Muscle of arm (tissue), 12 donors: Measurements from ENCODE around the gene KCNMA1. TPM values are rescaled to one million over a fixed set of nuclear protein-coding genes. Genes with fewer than 3 reads are reported as not detected.

Experiments
- DNase-seq: peaks from one replicate; pipeline ENCODE4 v3.0.0-alpha.2; 2013
- polyA plus RNA-seq, 12 donors: library from polyadenylated mRNA; unstranded; fragments of 120-200 nt; gene quantifications; one replicate each; pipeline ENCODE4 v1.2.1, GENCODE V29; 2013; ENCODE audit not compliant: insufficient read length in 12 of 12

KCNMA1 gene
- polyA plus RNA-seq, 12 donors, result 12.3 to 20.1 (median 16.4) TPM; not detected in 1

DNA sequence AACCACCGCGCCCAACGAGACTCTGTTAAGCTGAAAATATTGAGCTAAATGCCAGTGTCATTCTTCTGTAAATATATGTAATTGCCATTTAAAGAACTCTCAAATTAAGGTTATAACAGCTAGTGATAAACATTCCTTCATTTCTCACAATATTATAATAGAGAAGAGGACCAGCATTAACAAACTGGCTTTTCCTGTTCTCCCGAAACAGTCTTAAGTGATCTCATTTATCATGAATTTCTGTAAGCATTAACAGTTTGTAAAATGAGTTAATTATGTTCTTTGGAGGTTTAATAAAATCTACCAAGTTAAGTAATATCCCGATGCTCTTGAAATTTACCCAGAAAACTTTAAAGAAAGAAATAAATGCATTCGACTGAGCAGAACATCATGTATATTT, 352.8 kb downstream of the KCNMA1 start:
- DNase-seq, result no peak

DNA sequence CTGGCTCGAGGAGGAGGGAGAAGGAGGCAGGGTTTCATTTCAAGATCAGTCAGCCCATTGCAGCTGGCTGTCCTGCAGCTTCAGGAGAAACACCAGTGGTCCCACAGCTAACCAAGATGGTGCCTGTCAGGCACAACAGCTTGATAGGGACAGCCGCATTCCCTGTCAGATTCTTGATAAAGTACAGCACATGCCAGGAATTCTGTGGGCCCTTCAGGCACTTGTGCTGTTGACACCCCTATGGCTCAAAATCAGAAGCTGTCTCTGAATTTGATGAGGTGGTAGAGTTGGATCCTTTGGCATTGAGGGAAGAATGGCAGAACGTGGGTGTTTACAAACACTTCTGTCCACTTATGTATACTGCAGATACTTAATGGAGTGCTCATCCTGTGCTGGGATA, 354.3 kb downstream of the KCNMA1 start:
- no peak for DNase-seq

DNA sequence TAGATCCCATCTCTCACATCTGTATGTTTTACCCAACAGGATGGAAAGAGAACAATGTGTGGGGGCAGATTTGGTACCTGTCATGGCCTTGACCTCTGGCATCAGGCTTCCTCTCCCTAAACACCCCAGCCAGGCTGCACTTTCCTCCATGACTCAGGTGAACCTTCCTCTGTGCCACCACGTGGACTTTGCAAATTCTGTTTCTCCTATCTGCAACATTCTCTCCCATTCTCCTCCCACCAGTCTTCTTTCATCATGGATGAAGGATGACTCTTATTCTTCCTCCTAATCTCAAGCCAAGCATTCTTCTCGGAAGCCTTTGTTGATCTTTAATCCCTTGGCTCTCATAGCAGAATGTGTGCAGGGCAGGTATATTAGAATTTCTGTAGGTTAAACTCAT, 355.4 kb downstream of the KCNMA1 start:
- no peak for DNase-seq

DNA sequence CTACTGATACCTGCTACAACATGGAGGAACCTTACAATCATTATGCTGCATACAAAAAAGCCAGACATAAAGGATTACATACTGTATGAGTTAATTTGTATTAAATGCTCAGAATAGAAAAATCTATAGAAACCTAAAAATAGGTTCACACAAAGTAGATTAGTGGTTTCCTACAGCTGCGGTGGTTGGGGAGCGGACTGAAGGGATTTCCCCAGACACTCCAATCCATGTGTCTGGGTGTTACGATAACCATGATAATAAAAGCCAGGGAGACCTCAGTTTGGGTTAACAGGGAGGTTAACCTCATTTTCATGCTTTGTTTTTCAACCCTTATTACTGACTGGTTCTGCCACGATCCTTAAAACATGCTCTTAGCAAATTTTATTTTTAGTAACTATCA, 355.9 kb downstream of the KCNMA1 start:
- DNase-seq, result no peak

DNA sequence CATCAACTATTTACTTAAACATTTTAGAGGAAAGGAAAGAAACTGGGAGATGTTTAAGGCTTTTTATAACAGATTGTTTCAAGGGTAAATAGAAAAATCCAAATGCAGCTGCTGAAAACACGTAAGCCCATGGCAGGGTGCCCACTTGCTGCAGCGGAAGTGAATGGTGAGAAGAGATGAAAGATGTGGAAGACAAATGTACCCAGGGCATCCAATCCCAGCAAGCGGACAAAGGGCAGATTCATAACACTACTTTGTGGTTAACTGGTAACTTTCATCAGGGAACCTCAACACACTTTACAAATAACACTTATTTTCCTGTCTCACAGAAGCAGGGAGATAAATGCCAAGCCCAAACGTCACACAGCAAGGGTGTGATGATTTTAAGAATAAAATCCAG, 358.4 kb downstream of the KCNMA1 start:
- DNase-seq, result no peak

DNA sequence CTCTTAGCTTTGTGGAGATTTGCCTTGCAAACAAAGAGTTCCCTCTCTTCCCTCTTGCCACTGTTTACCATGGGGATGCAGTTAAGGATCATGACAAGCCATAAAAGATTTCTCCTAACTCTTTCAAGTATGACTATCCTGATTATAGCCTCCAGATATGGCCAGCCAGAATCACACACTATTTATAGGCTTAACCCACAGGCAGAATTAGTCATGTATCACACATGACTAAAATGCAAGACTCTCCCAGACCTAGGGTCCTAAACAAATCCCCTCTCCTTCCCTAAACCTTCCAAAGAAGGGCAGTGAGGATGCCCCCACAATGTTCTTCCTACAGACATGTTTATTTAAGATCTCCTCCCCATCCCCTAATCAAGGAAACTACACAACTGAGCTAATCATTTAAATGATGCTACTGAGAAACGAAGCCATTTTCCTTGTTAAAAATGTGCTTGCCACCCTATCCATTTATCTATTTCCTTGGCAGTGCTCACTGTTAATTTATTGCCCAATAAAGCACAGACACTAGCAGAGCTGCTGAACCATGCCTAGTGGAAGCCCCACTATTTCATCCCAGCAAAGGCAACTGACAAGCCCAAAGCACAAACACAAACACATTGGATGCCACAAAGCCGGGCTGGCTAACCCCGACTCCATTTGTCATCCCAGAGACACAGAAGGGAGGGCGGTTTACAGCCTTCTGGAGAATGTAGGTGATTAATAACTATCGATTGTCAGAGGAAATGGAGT, 363.4 kb downstream of the KCNMA1 start:
- no peak for DNase-seq

DNA sequence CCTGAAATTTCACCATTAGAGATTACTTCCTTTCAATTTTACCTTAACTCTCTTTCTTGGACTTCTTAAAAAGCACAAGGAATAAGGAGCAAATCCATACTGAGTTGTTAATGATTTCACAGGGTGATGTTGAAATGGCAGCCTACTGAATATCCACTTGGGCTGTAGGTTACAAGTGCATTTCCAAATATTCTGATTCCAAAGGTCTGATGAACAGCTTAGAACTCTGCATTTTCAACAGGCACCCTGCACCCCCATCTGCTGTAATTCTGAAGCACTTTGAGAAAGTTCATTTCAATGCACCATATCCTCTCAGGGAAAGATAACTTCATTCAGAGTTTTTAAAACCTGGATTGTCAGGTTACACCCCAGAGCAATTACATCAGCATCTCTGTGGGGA, 368.4 kb downstream of the KCNMA1 start:
- no peak for DNase-seq

DNA sequence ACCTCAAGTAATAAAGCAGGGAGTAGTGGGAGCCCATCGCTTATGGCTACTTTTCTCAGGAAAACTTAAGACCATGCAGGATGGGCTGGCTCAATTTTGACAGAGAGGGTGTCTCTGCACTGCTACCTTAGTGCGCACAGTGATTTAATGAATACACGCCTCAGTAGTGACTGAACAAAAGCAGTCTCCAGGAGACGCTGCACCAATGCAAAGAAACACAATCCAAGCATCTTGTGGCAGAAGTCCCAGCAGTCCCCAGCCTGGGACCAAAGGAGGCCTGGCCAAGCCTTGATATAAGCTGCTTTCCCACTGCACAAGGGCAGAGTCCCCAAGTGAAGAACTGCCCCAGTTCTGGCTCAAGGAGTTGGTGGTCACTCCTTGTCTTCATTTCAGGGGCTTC, 368.9 kb downstream of the KCNMA1 start:
- DNase-seq, result no peak

DNA sequence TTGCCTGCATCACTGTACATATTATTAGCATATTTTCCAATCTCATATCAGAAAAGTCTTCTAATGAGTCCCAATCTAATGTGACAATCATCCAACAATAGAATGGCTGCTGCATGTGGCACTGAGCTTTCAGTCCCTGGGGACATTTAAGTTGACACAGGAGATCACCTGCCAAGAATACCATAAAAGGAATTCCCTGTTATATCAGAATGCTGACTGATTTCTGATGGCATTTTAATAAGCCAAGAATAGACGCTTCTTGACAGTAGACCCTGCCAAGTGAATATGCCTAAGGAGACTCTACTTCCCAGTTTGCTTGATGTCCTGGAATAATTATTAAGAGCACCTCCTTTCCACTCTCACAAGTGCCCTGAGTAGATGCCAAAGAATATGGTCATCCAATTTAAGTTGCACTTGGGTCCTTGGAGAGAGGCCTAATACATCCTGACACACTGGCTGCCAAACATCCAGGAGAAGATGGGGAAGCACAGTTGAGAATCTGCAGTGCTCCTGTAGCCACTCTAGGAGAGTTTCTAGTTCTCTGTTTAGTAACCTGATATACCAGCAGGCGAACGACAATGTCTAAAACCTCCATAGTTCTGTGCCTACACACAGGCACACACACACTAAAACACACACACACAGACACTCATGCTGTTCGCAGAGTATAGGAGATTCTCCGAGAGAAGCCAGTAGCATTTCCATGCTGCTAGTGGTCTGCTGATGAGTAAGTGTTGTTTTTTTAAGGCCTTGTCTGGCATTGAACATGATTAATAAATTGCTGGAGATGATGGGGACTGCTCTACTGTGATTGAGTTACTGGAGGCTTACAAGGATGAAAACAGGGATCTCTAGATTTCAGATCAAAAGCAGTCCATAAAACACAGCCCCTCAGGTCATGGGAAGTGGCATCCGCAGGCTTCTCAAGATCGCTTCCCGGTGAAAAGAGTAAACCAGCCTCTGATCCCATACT, 369.6 kb downstream of the KCNMA1 start:
- DNase-seq, result no peak

DNA sequence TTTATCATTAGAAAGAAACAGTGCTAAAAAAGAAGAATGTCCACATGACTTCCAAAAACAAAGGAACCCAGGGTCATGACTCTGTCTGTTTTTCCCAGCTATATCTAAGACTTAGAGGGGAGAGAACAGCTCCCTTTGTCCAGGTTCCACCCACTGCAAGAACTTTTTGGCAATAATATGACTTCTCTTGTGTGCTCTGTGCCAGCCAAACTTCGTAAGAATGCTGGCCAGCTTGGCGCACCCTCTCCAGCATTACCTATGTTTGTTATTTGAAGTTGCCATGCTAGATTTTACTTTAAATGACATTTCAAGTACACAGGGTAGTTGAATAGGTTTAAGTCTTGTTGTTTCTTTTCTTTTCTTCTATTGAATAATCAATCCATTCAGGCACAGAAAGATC, 371.4 kb downstream of the KCNMA1 start:
- no peak for DNase-seq

DNA sequence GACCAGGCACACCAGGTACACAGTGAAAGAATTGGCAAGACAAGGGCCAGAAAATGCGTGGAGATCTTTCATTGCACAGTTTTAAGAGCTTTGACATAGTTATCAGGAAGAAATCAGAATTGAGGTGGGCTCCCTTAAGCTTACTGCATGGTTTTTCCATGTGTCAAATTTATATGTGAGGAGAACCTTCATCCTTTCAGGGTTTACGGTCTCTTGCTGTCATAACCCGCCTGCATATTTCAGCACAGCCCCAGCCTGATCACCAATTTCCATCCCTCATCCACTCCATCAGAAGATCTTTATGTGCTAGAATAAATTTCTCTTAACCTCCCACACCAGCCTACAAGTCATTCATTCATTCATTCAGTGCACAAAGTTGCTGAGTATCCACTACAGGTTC, 373.1 kb downstream of the KCNMA1 start:
- DNase-seq, result no peak

DNA sequence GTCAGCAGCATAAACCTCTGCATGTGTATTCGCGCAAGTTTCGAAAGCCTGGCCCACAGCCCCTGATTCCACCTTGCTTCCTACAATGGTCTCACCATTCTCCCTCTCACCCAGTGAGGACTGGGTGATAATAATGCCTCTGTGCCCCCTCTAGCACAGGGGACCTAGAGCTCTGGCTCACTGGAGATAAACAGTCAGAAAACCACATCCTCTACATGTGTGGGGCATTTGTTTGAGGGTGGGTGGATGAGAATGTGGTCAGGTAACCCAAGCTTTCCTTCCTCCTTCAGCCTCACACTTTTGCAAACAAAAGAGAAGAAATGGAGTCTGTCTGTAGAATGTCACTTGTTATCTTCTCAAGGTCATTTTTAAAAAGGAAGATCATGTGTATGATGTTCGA, 373.5 kb downstream of the KCNMA1 start:
- DNase-seq, result no peak

DNA sequence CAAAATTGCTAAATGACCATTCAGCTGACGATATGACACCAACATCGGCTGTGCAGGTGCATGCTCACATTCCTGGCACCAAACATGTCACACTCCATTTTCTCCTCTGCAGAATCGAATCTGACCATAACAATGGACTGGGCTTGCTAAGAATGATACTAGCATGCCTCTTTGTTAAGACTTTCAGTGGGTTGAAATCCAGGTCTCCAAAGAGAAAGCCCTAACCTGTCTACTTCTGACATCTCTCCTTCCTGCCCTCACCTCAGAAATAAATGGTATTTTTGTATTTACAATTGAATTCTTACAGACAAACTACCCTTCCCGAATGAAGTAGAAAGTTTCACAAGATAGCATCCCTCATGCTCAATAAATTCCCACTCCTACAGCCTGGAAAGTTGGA, 373.9 kb downstream of the KCNMA1 start:
- DNase-seq, result no peak

DNA sequence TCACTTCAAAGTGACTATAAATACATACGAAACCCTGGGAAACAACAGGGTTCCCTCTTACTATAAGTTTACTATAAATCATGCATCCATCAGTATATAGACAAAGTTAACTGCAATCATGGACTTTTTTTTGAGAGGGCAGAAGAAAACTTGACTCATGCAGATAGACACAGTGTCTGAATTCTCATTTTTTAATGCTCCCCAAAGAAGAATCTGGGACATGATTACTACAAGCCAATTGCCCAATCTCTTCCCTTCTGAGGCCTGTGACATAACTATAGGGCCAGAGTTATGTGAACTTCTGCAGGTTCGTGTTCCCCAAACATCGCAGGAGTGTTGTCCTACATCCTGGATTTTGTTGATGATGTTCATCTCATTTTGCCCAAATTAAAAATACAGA, 376.5 kb downstream of the KCNMA1 start:
- DNase-seq, result no peak

DNA sequence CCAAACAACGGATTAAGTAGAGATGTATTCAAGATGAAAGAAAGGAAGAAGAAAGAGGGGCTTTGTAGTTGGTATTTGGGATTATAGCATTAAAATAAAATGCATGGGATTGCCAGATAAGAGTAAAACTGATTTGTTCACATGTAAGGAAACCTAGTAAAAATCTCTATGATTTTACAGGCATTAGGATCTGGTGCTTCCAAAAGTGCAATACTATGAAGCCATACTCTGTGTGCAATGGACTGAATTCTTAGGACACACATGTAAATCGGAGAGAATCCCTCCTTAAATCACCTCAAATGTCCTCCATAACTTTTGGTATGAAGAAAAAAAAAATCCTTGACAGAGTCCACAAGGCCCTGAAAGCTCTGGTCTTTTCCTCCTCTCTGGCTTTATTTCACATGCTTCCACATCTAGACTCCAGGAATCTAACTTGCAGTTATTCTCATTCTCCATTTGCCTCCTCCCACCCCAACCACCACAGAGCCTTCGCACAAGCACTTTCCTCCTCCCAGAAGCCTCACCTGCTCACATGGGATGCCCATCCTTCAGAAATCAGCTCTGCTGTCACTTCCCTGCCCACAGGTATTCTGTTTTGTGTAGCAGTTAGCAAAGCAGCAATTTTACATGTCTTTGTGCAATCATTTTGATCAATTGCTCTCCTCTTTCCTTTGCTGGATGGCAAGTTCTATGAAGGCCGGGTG, 378.3 kb downstream of the KCNMA1 start:
- no peak for DNase-seq

DNA sequence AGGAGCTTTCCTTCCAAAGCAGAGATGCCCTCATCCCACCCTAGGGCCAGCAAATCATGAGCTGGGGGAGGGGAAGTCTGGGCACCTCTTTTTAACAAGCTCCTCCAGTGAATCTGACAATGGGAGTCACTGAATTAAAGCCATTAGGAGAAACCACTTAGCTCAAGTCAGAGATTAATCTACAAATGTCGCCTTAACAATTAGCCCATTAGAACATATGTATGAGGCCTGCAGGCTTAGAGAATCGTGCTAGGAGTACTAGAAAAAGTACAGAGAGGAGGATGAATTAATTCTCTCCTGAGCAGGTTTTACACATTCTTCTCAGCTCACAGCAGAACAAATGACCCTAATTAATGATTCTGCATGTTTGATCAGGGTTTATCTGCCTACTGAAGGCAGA, 381.3 kb downstream of the KCNMA1 start:
- DNase-seq, result no peak

DNA sequence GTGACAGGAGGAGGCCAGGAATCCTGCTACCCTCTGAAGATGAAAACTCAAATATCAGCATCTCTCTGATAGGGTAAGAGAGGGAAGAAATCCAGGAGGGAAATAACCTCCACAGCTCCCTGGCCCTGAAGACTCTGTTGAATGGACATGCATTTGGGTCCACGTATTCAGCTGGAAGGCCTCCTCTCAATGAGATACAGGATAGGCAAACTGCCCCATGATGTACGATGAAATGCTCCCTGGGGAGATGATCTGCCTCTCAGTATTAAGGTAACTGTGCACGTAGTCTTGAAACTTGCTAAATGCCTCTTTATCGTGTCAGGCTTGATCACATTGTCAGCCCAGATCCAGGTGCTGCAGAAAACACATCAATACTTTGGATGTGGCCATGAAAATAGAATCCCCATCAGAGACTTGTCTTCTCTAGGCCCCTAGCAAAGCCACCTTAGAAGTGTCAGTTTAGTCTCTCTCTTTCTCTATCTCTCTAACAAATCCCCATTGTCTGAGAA, 384.0 kb downstream of the KCNMA1 start:
- no peak for DNase-seq

DNA sequence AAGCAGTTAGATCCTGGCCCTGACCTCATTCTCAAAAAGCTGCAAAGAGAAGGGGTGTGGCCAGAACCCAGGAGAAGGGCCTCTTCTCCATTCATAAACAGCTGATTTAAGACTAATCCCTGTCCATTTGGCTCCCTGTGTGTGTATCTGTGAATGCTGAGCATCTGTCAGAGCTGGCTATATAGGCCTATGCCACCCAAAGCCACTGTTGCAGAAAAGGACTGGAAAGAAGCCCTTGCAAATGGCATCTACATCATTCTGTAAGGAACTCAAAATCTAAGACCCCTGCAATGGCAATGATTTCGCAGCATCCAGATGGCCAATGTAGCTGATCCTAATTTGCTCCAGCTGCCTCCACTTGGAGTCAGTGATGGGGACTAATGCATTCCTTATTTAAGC, 384.5 kb downstream of the KCNMA1 start:
- no peak for DNase-seq

DNA sequence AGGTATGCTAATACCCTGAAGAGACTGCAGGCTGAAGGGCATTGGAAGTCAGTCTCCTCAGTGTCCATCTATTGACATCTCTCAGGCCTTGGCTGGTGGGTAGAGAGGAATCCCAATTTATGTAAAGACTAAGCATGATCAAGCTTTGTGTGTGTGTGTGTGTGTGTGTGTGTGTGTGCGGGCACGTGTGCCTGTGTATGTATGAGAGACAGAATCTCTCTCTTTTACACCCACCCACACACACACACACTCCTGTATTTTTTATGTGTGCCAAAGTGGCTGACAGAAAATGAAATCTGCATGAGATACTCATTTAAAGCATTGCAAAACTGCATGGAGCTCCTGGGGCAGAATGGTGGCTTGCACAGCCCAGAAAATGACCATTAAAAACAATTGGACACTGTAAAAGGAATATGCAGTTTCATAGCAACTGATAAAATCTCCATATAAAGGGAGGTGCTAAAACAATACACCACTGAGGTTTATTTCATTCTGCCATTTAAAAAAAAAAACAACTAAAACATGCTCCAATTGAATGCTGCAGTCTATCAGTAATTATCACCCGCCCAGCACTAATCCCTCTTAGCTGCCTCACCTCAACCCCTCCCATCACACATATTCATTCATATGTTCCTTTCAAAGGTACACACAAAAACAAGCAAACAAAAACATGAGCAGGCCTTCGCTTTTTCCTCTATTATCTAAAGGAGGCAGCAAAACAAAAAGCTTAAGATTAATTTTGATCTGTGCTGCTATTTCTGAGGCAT, 385.0 kb downstream of the KCNMA1 start:
- no peak for DNase-seq

DNA sequence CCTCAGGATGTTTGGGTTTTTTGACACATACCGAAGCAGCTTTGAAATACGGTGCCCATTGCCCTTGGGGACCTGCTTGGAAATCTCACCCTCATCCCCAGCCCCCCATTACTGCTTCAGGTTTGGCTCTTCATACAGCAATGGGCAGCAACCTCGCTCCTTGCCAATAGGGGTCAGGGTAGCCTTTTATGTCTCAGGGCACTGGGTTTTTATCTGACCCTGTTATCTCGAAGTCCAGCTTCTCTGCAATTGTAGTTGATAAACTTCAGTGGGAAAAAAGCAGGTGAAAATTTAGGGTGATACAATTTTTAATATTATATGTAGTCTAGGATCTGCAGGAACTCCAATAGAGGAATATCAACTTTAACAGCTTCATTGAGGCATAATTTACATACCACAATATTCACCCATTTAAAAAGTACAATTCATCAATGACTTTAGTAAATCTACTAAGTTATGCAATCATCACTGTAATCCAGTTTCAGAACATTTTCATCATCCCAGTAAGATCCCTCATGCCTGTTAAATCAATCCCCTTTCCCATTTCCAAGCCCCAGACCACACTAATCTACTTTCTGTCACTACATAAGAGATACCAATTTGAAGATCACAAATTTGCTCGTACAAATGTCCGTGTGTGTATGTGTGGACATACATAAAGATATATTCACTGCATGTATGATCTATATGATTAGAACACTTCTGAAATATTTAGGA, 386.2 kb downstream of the KCNMA1 start:
- DNase-seq, result no peak
